GM18861 (cell line): ENCODE measurements around the gene MEGF6.

Experiments used
- ATAC-seq: cut with Tn5 transposase; IDR thresholded peaks from one replicate; pipeline ENCODE4 v1.9.1; 2021; ENCODE audit not compliant: unreplicated experiment

Gene MEGF6

DNA sequence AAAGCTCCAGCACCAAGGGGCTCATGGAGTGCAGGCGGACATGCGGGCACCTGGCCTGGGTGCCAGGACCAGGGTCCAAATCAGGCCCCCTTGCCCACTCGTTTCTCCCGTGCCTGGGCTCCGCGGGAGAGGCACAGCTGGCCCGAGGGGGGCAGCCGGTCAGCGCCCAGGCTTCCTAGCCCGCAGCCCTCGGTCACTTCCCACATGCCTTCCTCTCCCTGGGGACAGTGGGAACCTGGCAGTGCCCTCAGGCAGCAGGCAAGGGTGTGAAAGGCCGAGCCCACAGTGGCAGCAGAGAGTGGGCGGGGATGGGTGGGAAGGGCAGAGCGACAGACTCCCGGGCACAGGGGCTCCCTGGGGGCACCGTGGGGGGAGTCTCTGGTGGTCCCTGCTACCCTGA is 69.8 kb downstream of the MEGF6 start:
- ATAC-seq, result no peak

DNA sequence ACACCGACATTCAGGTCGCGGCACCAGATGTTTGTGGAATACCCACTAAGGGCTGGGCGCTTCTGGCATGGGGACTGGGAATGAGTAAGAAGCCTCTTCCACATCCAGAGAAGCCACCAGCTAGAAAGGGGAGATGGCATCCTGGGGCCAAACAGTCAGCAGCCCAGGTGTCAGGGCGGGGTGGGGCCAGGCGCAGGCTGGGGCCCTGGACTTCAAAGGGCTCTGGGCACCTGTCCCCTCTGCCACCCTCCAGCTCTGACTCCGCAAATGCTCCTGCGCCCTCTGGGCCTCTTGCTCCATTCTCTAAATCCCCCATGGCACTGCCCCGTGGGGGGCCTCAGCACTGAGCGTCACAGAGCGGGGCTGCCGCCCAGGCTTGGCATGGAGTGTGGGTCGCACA is 70.4 kb downstream of the MEGF6 start:
- no peak for ATAC-seq

DNA sequence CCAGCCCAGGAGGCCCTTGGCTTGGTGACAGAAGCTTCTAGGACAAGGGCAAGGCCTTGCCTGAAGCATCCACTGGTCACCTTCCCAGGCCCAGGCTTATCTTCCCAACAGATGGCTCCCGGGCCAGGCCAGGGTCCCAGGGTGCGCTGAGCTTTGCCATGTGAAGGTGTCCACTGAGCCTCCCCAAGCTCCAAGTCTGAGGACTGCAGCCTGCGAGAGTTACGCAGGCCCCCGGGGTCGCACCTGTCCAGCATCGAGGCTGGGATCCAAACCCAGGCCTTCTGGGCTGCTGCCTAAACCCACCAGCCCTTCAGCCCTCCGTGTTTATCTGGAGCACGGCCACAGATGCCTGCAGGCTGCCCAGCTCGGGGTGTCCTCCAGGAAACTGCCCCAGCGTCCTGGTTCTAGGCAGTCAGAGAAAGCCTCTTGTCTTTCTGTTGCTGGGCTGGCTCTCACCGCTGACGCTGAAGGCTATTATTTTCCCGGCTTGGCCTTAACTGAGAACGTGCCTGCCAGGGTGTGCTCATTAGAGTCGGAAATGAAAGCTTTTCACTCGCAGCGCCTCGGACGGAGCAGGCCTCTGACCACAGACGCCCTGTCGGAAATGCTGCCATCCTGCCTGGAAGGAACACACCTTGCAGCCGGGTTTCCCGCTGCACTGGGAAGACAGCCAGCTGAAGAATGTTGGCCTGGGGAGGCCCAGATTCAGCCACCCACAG is 71.4 kb downstream of the MEGF6 start:
- no peak for ATAC-seq

DNA sequence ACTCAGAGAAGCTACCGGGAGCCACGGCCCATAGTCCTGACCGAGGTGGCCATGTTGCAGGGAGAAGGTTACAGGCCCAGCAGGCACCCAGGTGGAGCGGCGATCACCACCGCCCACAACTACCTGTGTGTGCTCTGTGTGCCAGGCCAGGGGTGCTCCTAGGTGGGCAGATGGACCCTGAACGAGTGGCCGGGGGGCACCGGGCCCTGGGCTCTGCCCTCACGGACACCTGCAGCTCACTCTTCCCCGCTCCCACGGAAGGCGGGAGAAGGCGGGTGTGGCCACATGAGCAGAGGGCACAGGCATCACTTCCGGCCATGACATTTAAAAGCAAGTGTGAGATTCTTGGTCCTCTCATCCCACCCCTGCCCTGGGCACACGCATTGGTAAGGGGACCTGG is 73.9 kb downstream of the MEGF6 start:
- ATAC-seq, result no peak

DNA sequence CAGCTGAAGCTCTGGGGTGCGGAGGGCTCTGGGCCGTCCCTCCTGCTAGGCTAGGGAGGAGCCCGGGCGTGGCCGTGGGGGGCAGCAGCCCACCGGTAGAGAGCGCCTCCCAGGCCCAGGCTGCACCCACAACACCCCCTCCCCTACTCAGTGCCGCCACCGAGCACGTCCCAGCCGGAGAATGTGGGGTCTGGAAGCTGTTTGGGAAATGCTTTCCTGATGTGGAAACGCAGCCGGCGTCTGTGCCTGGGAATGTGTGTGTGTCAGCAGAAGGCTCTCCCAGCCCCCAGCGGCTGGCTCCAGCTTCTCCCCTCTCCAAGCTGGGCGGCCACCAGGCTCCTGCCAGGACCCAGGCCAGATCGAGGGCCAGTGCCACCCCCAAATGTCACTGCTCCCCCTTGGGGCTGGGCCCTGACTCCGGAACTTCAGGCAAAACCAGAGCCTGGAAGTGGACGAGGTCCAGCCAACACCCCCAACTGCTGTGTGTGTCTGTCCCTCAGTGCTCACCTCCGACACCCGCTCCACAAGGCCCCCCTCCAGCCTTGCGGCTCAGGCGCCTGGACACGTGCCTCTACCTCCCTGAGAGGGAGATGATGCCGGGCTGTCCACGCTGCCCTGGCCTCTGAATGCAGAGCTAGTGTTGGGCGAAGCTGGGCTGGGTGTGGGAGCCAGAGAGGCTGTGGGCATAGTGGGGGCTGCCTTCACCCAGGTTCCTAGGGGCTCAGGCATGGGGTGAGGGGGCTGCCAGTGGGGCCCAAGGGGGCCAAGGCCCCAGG is 74.7 kb downstream of the MEGF6 start:
- ATAC-seq, result no peak

DNA sequence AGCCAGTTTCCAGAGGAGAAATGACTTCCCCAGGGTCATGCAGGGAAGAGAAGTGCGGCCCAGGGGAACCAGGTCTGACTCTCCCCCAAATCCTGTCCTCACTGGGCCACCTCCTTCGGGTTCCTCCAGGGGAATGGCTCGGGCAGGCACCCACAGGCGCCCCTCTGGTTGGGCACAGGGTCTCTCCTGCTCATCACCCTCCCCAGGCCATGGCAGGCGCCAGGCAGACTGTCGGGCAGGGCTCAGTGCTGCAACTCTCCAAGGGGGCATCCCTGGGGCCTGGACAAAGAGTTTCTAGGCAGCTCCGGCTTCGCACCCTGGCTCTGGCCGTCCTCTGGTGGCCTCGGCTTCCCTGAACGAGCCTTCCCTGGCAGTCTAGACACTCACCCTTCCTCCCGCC is 75.6 kb downstream of the MEGF6 start:
- ATAC-seq, result no peak

- no peak for ATAC-seq
Observed at GRCh38 chr1:3534803-3535637, 76.3 kb downstream of the MEGF6 start.

GRCh38 chr1:3533067-3534048 is 78.0 kb downstream of the MEGF6 start:
- ATAC-seq, result no peak

DNA sequence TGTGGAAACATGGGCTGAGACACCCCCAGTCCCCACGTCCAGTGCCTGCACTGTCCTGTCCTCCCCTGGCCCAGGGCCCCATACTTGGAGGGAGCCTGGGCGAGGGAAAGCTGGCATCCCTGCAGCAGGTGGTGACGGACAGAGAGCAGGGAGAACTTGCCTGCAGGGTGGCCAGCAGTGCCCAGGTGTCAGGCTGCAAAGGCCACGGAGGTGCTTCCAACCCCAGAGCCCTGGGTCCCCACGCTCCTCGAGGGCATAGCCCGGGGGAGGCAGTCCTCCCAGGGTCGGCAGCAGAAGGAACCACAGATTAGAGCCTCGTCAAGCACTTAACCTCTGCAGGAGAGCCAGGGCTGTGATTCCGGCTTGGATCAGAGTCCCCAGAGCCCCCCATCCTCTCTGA is 79.4 kb downstream of the MEGF6 start:
- ATAC-seq, result no peak

DNA sequence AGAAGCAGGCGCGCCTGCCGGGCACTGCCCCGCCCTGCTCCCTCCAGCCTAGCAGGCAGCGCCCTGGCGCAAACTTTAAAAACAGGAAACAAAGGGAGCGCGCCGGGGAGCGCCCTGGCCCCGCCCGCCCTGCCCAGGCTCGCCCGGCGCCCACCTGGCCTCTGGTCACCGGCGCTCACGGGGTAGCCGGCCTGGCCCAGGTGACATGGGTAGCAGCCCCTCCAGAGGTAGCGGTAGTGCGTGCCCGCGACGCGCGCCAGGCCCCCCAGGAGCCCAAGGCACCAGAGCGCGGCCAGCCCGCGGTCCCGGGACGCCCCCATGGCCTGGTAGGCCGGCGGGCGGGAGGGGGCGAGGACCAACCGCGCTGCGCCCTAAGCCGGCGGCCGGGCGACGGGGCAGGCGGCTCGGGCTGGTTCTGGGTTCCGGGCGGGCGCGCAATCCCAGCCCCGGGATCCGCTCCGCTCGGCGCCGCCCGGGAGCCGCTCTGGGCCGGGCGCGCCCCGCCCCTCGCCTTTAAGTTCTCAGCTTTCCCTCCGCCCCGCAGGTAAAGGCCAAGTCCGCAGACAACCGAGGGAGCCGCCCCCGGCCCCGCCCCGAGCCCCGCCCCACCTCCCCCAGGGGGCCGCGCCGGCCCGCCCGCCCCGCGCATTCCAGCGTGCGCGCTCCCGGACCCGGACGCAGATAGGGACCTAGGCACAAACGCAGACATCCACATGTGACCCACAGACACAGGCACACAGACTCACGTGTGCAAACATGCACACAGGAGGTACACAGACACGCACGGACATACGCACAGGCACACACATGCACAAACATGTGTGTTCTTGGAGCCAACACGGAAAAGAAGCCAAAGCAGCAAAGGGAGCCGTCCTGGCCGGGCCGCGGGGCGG is 80.1 kb downstream of the MEGF6 start:
- no peak for ATAC-seq

DNA sequence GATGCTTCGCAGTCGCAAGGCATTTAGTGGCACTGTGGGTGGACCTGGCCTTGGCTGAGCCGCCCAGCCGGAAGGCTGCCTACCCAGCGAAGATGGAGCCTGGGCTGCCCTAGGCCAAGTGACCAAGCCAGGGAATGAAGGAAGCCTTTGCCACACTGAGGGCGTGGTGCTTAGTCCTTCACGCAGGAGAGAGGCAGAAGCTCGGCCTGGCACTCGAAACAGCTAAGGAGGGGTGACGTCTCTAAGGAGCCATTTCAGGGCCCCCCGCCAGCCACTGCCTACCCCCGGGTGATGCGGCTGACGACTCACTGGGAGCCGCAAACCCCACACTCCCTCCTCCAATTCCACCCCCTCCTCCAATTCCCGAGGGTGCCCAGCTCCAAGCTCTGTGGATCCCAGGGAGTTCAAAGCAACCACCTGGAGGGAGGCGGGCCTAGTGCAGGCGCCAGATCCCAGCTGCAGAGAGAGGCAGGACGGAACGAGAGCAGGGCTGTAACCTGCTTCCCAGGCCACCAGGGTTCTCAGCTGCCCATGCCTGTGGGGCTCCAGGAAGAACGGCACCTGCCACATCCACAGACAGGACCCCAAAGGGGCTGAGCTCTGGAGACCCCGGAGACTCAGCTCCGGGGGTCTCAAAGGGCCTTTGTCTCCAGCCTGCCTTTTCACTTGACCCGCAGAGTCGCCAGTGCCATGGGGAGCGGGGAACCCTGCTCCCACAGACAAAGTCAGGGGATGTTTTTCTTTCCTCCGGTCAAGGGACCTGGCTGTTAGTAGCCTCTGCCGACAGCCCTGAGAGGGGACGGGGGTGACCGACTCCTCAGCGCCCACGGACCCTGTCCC is 81.0 kb downstream of the MEGF6 start:
- ATAC-seq, result no peak

DNA sequence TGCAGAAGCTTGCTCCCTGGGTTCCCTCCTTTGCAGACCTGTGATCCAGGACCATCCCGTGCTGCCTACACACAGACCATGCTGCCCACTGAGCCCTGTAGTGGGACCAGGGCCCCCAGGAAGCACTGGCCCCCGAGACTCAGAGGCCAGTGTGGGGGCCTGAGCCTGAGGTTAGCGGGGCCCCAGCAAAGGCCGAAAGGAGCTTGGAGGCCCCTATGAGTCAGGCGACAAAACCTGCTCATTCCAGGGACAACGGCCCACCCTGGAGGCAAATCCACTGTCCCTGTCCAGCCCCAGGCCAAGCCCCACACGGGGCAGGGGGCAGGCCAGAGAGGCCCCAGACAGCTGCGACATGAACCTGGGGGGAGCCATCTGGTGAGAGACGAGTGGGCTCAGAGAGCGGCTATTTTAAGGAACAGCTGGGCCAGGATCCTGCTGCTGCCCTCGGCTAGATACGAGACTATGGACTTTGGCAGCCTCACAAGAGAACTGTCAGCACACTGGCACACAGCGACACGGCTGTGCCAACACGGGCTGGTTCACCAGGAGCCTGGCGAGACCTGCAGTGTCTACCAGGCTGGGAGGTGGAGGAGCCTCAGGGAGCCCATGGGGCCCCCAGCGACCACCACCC is 82.1 kb downstream of the MEGF6 start:
- no peak for ATAC-seq

- no peak for ATAC-seq
Observed at GRCh38 chr1:3527774-3528173, 83.5 kb downstream of the MEGF6 start.

DNA sequence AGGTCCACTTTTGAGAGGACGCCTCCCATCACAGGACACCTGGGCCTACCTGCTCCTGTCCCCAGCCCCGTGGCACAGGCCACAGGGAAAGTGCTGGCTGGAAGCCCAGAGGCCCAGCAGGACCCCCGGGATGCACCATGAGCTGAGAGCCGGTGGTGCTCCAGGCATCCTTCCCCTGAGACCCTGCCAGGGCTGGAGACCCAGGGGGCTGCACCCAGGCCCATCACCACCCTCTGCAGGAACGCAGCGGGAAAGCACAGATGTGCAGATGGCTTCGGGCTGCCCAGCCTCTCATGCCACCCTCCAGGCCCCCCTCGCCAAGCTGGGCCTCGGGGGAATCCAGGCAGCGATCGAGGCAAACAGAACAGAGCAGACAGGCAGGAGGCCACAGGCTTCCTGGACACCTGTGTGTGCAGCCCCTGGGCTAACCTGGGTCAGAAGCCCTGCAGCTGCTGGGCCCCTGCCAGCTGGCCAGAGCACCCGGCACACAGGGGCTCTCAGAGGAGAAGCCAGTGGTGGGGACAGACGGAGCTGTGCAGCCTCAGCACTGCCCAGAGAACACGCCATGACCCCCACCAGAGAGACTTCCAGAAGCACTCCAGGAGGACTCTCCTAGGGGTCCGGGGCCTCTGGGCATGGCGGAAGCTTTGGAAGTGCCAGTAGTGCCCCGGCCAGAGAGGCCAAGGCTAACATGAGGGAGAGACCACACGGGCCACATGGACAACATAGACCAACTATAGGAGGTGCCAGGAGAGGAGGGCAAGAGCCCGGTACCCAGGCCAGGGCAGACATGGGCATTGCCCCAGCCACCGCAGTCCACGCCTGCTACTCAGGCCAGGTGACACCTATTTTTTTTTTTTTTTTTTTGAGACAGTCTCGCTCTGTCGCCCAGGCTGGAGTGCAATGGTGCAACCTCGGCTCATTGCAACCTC is 85.5 kb downstream of the MEGF6 start:
- ATAC-seq, result no peak

DNA sequence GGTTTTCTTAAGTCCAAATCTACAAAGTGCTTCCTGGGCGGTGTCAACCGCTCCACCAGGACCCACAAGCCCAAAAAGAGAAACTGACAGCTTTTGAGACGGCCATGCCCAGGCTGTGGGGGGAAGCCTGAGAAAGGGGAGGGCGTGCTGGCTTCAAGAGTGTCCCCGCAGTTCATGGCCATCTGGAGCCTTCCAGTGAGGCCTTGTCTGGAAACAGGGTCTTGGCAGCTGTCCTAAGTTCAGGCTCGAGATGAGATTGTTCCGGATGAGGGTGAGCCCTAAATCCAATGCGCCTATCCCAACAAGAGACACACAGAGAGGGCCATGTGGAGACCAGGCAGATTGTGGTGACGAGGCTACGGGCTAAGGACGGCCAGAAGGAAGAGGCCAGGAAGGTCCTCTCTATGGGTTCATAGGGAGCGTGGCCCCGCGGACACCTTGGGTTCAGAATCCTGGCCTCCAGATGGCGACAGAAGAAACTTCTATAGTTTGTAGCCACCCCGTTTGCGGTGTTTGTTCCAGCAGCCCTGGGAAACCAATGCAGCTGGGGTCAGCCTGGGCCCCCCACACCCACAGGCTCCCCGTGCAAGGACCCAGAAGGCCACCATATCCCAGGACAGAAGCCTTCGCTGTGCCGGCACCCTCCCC is 86.6 kb downstream of the MEGF6 start:
- no peak for ATAC-seq

DNA sequence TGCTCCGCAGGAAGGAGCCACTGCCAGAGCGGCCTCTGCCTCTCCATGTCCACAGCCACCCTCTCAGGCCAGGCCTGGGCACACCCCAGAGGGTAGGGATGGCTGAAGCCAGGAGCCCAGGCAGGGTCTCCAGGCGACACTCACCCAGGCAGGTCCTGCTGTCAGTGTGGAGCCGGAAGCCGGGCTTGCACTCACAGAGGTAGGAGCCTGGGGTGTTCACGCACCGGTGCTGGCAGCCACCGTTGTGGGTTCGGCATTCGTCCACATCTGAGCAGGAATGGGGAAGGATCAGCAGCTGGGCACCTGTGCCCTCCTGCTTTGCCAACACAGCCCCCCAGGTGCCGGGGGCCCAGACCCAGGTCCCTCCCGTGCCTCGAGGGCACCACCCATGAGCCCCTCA is 87.3 kb downstream of the MEGF6 start:
- no peak for ATAC-seq
